AG09309 (cell line): ENCODE results near the gene AK1.

Experiments used
- DNase-seq: peaks from one replicate; pipeline ENCODE4 v3.0.0-alpha.2; 2010; ENCODE audit warnings: low read depth
- H3K4me3 ChIP-seq: 2 replicates; pipeline ENCODE4 v1.5.1; 2011; ENCODE audit warnings: mild to moderate bottlenecking, low read depth, low read length, moderate library complexity; ENCODE audit not compliant: control insufficient read depth
- TF ChIP-seq, protein P1 (sequence below): IDR thresholded peaks from 2 replicates; pipeline ENCODE4 v1.5.1; 2011; ENCODE audit warnings: mild to moderate bottlenecking, low read depth, low read length, inconsistent platforms; ENCODE audit not compliant: insufficient read depth, control insufficient read depth; ENCODE audit errors: missing control alignments

AK1 gene

DNA sequence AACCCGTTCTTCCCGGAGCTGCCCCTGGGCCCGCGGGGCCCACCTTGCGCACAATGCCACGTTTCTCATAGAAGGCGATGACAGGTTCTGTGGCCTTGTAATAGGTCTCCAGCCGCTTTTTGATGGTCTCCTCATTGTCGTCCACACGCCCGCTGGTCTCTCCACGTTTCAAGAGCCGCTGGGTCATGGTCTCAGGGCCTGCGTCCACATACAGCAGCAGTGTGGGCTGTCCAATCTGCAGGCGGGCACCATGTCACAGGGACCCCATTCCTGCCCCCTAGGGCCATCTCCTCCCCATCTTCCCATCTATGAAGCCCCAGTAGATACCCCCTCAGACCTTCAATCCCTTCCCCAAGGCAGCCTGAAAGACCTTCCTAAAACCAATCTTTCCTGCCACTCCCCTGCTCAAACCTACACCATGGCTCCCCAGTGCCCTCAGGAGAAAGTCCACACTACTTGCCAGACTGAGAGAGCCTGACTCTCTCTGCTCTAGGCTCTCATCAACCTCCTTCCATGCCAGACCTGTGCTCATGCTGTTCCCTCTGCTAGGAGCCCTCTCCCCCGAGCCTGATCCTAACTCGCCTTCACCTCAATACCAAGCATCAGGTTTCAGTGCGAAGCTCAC is 9.1 kb downstream of the AK1 start:
- no peak for DNase-seq
- no peak overlapping the region for H3K4me3 ChIP-seq
- TF ChIP-seq, protein P1, sequence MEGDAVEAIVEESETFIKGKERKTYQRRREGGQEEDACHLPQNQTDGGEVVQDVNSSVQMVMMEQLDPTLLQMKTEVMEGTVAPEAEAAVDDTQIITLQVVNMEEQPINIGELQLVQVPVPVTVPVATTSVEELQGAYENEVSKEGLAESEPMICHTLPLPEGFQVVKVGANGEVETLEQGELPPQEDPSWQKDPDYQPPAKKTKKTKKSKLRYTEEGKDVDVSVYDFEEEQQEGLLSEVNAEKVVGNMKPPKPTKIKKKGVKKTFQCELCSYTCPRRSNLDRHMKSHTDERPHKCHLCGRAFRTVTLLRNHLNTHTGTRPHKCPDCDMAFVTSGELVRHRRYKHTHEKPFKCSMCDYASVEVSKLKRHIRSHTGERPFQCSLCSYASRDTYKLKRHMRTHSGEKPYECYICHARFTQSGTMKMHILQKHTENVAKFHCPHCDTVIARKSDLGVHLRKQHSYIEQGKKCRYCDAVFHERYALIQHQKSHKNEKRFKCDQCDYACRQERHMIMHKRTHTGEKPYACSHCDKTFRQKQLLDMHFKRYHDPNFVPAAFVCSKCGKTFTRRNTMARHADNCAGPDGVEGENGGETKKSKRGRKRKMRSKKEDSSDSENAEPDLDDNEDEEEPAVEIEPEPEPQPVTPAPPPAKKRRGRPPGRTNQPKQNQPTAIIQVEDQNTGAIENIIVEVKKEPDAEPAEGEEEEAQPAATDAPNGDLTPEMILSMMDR = no peak

GRCh38 chr9:127867356-127868277 is 9.9 kb downstream of the AK1 start:
- TF ChIP-seq, protein P1 = no peak
- H3K4me3 ChIP-seq = no peak overlapping the region
- no peak for DNase-seq

- H3K4me3 ChIP-seq = no peak overlapping the region
- no peak for DNase-seq
- TF ChIP-seq, protein P1 = no peak
Measured at GRCh38 chr9:127866535-127866934, 10.9 kb downstream of the AK1 start.

DNA sequence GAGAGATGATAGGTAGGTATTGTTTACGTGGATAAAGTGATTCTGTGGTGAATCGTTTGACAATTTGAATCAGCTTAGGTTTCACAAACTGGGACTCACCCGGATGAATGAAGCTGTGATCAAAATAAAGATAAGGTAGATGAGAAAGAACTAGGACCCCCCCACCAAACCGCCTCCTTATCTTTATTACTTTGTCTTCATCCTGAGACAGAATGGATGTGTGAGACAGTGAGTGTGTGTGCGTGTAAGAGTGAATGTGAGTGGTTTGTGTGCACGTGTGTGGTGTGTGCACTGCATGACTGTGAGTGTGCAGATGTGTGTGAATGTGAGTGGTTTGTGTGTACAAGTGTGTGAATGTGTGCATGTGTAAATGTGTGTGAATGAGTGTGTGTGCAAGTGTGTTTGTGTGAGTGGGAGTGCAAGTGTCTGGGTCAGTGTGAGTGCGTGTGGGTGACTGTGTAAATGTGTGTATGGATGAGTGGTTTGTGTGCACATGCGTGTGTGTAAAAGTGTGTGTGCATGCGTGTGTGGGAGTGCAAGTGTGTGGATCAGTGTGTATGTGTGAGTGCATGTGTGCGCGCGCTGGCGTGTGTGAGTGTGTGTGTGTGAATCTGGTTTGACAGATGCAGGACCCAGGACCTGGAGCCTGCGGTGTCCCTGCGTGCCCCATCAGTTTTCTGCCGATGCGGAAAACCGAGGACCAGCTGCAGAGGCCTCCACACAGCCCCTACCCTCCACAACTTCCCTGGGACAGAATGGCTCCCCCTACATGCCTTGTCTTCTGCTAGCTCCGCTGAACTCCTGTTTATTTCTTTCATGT is 11.6 kb downstream of the AK1 start:
- TF ChIP-seq, protein P1 = no peak
- no peak overlapping the region for H3K4me3 ChIP-seq
- no peak for DNase-seq

- H3K4me3 ChIP-seq = no peak overlapping the region
- DNase-seq = no peak
- TF ChIP-seq, protein P1 = no peak
Measured at GRCh38 chr9:127863191-127863621, 14.3 kb downstream of the AK1 start.
